Panc1 (cell line): Measurements from ENCODE around the gene TNFAIP3. TPM values are rescaled to one million over a fixed set of nuclear protein-coding genes. Genes with fewer than 3 reads are reported as not detected.

Source experiments
- ATAC-seq: fragments of 200-7000 bp; cut with Tn5 transposase; 2 replicates; pipeline ENCODE4 v1.9.1; 2020; ENCODE audit warnings: mild to moderate bottlenecking, moderate library complexity
- BruUV-seq: library from RNA; stranded (reverse); fragments of 400-500 nt; replicated peaks from 2 replicates; lab custom pipeline; 2021; lab: Mats Ljungman, UMichigan
- CTCF ChIA-PET: fragments of 300-600 bp; sonication (Branson Sonifier 250); formaldehyde crosslinking; loops from one replicate; lab custom pipeline; 2022; ENCODE audit warnings: antibody characterized with exemption; lab: Charles Lee
- POLR2A ChIA-PET: fragments of 300-600 bp; sonication (Branson Sonifier 250); formaldehyde crosslinking; loops from one replicate; lab custom pipeline; 2022; ENCODE audit warnings: antibody characterized with exemption; lab: Charles Lee
- DNase-seq: peaks from one replicate; pipeline ENCODE4 v3.0.0-alpha.2; 2010; ENCODE audit warnings: low read depth, low spot score
- H3K27ac ChIP-seq: 2 replicates; pipeline ENCODE4 v1.5.1; 2011; ENCODE audit warnings: mild to moderate bottlenecking, low read length, inconsistent platforms
- H3K27me3 ChIP-seq: fragments of 200-500 bp; sonication (Bioruptor generic); 2 replicates; pipeline ENCODE4 v1.6.0; 2014; ENCODE audit warnings: low read length, inconsistent platforms; ENCODE audit not compliant: control insufficient read depth, insufficient read depth
- H3K36me3 ChIP-seq: fragments of 200-500 bp; sonication (Bioruptor generic); 2 replicates; pipeline ENCODE4 v1.5.1; 2014; ENCODE audit warnings: inconsistent platforms, mild to moderate bottlenecking, low read length, moderate library complexity; ENCODE audit not compliant: control insufficient read depth, insufficient read depth
- H3K4me1 ChIP-seq: 2 replicates; pipeline ENCODE4 v1.5.1; 2011; ENCODE audit warnings: inconsistent platforms, mild to moderate bottlenecking, low read length, moderate library complexity; ENCODE audit not compliant: control insufficient read depth, insufficient read depth
- H3K4me3 ChIP-seq, 2 experiments: 2 replicates each; pipeline ENCODE4 v1.5.1; 2011 to 2012; ENCODE audit warnings: low read depth in 2 of 2, low read length in 2 of 2, mild to moderate bottlenecking in 2 of 2, inconsistent platforms in 1 of 2, moderate library complexity in 1 of 2
- H3K9me3 ChIP-seq: fragments of 200-500 bp; sonication (Bioruptor generic); 2 replicates; pipeline ENCODE4 v1.5.1; 2014; ENCODE audit warnings: low read depth, mild to moderate bottlenecking, inconsistent platforms, low read length, moderate library complexity; ENCODE audit not compliant: control insufficient read depth, insufficient read depth
- POLR2AphosphoS5 ChIP-seq: IDR thresholded peaks from 2 replicates; pipeline ENCODE4 v1.6.1; 2012; ENCODE audit warnings: mild to moderate bottlenecking, low read depth, low read length, moderate library complexity
- SIN3A ChIP-seq: IDR thresholded peaks from 2 replicates; pipeline ENCODE4 v1.6.1; 2012; ENCODE audit warnings: low read depth, mild to moderate bottlenecking, low read length, moderate library complexity, borderline replicate concordance; ENCODE audit not compliant: insufficient read depth
- TCF7L2 ChIP-seq: IDR thresholded peaks from 2 replicates; pipeline ENCODE4 v1.6.1; 2011; ENCODE audit warnings: mild to moderate bottlenecking, low read depth, low read length, inconsistent platforms
- in situ Hi-C: cut with HindIII; loops from 2 replicates; pipeline ENCODE4 v1.10.0; 2016; ENCODE audit warnings: low sequenced_read_pairs, low pct_unique_long_range_greater_than_20kb
- intact Hi-C: fragments of 100-400 bp; cut with micrococcal nuclease; formaldehyde crosslinking; loops from one replicate; pipeline ENCODE4 v1.10.0; 2022; ENCODE audit not compliant: unreplicated experiment
- total RNA-seq: library from RNA; stranded (reverse); gene quantifications from one replicate; pipeline ENCODE4 v1.2.1, GENCODE V29; 2021; ENCODE audit not compliant: unreplicated experiment
- TF ChIP-seq, protein P1 (sequence below): fragments of 450-650 bp; IDR thresholded peaks from 2 replicates; pipeline ENCODE4 v1.5.1; 2017; ENCODE audit warnings: mild to moderate bottlenecking
- TF ChIP-seq, protein P2 (sequence below), 2 experiments: IDR thresholded peaks; 2 replicates each; pipeline ENCODE4 v1.6.1; 2011 to 2012; ENCODE audit warnings: low read depth in 2 of 2, control low read depth in 1 of 2, low read length in 1 of 2, mild to moderate bottlenecking in 1 of 2, moderate library complexity in 1 of 2; ENCODE audit not compliant: insufficient read depth in 1 of 2

Gene TNFAIP3
- total RNA-seq, 1 experiment from 2014 or later = 15.0 TPM

DNA sequence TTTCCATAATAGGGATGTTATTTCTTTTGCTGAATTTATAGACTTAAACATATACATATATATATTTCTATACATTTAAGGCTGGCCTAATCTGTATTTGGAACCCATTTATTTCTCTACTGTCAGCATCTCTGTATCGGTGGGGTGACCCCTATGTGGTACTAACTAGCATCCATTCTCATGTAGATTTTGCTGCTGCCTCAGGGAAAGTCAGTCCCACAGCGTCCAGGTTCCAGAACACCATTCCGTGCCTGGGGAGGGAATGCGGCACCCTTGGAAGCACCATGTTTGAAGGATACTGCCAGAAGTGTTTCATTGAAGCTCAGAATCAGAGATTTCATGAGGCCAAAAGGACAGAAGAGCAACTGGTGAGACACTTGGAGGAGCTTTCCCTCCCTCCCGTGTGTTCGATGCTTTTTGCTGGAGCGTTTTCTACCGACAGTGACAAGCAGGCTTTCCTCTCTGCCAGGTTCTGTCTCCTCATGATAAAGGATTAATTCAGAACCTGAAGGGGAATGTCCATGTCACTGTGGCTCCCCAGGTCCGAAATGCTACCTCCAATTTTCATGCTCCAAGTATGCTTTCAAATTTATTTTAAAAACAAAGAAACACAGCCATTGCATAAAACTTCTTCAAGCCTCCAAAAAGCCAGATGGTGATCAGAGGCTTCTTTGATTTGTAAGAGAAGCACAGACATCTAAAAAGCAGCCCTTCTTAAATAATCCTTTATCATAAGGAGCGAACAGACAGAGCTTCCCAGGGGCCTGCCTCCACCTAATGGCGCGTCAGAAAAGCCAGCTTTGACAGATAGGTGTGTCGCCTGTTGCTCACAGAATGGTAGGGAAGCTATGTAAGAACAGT is 13.1 kb downstream of the TNFAIP3 start:
- in situ Hi-C loops = no loop called here
- no TSS peak for BruUV-seq
- TF ChIP-seq SIN3A = no peak
- TF ChIP-seq POLR2AphosphoS5 = no peak
- TF ChIP-seq, protein P1, sequence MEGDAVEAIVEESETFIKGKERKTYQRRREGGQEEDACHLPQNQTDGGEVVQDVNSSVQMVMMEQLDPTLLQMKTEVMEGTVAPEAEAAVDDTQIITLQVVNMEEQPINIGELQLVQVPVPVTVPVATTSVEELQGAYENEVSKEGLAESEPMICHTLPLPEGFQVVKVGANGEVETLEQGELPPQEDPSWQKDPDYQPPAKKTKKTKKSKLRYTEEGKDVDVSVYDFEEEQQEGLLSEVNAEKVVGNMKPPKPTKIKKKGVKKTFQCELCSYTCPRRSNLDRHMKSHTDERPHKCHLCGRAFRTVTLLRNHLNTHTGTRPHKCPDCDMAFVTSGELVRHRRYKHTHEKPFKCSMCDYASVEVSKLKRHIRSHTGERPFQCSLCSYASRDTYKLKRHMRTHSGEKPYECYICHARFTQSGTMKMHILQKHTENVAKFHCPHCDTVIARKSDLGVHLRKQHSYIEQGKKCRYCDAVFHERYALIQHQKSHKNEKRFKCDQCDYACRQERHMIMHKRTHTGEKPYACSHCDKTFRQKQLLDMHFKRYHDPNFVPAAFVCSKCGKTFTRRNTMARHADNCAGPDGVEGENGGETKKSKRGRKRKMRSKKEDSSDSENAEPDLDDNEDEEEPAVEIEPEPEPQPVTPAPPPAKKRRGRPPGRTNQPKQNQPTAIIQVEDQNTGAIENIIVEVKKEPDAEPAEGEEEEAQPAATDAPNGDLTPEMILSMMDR = no peak
- TF ChIP-seq, protein P2, sequence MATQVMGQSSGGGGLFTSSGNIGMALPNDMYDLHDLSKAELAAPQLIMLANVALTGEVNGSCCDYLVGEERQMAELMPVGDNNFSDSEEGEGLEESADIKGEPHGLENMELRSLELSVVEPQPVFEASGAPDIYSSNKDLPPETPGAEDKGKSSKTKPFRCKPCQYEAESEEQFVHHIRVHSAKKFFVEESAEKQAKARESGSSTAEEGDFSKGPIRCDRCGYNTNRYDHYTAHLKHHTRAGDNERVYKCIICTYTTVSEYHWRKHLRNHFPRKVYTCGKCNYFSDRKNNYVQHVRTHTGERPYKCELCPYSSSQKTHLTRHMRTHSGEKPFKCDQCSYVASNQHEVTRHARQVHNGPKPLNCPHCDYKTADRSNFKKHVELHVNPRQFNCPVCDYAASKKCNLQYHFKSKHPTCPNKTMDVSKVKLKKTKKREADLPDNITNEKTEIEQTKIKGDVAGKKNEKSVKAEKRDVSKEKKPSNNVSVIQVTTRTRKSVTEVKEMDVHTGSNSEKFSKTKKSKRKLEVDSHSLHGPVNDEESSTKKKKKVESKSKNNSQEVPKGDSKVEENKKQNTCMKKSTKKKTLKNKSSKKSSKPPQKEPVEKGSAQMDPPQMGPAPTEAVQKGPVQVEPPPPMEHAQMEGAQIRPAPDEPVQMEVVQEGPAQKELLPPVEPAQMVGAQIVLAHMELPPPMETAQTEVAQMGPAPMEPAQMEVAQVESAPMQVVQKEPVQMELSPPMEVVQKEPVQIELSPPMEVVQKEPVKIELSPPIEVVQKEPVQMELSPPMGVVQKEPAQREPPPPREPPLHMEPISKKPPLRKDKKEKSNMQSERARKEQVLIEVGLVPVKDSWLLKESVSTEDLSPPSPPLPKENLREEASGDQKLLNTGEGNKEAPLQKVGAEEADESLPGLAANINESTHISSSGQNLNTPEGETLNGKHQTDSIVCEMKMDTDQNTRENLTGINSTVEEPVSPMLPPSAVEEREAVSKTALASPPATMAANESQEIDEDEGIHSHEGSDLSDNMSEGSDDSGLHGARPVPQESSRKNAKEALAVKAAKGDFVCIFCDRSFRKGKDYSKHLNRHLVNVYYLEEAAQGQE (IDR thresholded peaks at IDR 0.05; ENCODE audit: insufficient read depth in 1 of 2, low read depth in 2 of 2, low read length in 1 of 2) = no peak
- no peak for TF ChIP-seq TCF7L2
- POLR2A ChIA-PET = no interaction called here
- Histone ChIP-seq H3K36me3 (peaks cover 17% of the 10 kb centered on the region), H3K27me3 (no peaks in the 10 kb centered on the region), H3K4me1 (no peaks in the 10 kb centered on the region), H3K9me3 (no peaks in the 10 kb centered on the region), H3K4me3 (no peak overlapping the region), H3K27ac (no peak overlapping the region)
- intact Hi-C loops = no loop called here
- CTCF ChIA-PET = no interaction called here
- DNase-seq (no peak), ATAC-seq (no peak)

DNA sequence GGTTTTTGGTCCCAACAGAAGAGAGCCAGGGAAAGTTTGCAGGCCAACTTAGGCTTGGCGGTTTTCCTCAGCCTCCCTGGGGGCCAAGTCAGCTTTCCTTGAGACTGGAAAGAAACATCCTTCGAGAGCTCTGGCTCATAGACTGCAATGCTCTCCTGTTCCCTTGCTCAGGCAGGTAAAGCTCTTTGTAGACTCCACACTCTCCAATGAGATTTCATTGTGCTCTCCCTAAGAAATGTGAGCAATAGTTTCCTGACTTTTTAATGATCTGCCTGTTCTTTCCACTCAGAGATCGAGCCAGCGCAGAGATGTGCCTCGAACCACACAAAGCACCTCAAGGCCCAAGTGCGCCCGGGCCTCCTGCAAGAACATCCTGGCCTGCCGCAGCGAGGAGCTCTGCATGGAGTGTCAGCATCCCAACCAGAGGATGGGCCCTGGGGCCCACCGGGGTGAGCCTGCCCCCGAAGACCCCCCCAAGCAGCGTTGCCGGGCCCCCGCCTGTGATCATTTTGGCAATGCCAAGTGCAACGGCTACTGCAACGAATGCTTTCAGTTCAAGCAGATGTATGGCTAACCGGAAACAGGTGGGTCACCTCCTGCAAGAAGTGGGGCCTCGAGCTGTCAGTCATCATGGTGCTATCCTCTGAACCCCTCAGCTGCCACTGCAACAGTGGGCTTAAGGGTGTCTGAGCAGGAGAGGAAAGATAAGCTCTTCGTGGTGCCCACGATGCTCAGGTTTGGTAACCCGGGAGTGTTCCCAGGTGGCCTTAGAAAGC is 13.9 kb downstream of the TNFAIP3 start:
- in situ Hi-C loops = no loop called here
- CTCF ChIA-PET = no interaction called here

More for the DNA sequence above, 13.9 kb downstream of the TNFAIP3 start:
- POLR2A ChIA-PET = no interaction called here
- ATAC-seq (no peak), DNase-seq (no peak)
- no peaks in the 10 kb centered on the region for H3K27me3 ChIP-seq
- H3K36me3 ChIP-seq = peaks cover 13% of the 10 kb centered on the region
- H3K27ac ChIP-seq = no peak overlapping the region
- intact Hi-C loops = no loop called here
- no peak overlapping the region for H3K4me3 ChIP-seq
- no peak for TF ChIP-seq SIN3A
- TF ChIP-seq POLR2AphosphoS5 = no peak
- no peak for TF ChIP-seq TCF7L2
- TF ChIP-seq, protein P1 = no peak
- TF ChIP-seq, protein P2 (IDR thresholded peaks at IDR 0.05; ENCODE audit: insufficient read depth in 1 of 2, low read depth in 2 of 2, low read length in 1 of 2) = no peak
- no peaks in the 10 kb centered on the region for H3K4me1 ChIP-seq
- no TSS peak for BruUV-seq
- no peaks in the 10 kb centered on the region for H3K9me3 ChIP-seq
